ENCODE measurements around the gene EXOSC10.
"Not testable (repeated sequence)": the region's sequence is repeated elsewhere in the genome, so short reads cannot be mapped to it uniquely, and the experiment has no call there.

Gene EXOSC10

GRCh38 chr1:11039351-11040104 lies 60.1 kb downstream of the EXOSC10 start:
- no peak for TF ChIP-seq CTCF (IDR thresholded peaks at IDR 0.05; ENCODE audit: low read depth, low read length)
- no peak overlapping the region for H3K4me3 ChIP-seq (ENCODE audit: low read depth, low read length)

GRCh38 chr1:11037740-11038182 lies 61.9 kb downstream of the EXOSC10 start:
- TF ChIP-seq CTCF (IDR thresholded peaks at IDR 0.05; ENCODE audit: low read depth, low read length), result peak; percentile 94
- no peak overlapping the region for H3K4me3 ChIP-seq (ENCODE audit: low read depth, low read length)

GRCh38 chr1:11037019-11037739 lies 62.5 kb downstream of the EXOSC10 start:
- not testable (repeated sequence) for H3K4me3 ChIP-seq (ENCODE audit: low read depth, low read length)

- no peak overlapping the region for H3K4me3 ChIP-seq (ENCODE audit: low read depth, low read length)
- TF ChIP-seq CTCF (IDR thresholded peaks at IDR 0.05; ENCODE audit: low read depth, low read length), result no peak
Observed at GRCh38 chr1:11031624-11032262, 67.9 kb downstream of the EXOSC10 start.

GRCh38 chr1:11030865-11031264 lies 68.8 kb downstream of the EXOSC10 start:
- TF ChIP-seq CTCF (IDR thresholded peaks at IDR 0.05; ENCODE audit: low read depth, low read length), result no peak
- H3K4me3 ChIP-seq (ENCODE audit: low read depth, low read length), result no peak overlapping the region

GRCh38 chr1:11028018-11028417 lies 71.7 kb downstream of the EXOSC10 start:
- TF ChIP-seq CTCF (IDR thresholded peaks at IDR 0.05; ENCODE audit: low read depth, low read length), result no peak
- no peak overlapping the region for H3K4me3 ChIP-seq (ENCODE audit: low read depth, low read length)

GRCh38 chr1:11027316-11027715 lies 72.4 kb downstream of the EXOSC10 start:
- TF ChIP-seq CTCF (IDR thresholded peaks at IDR 0.05; ENCODE audit: low read depth, low read length), result no peak
- H3K4me3 ChIP-seq (ENCODE audit: low read depth, low read length), result no peak overlapping the region
